HUES6 (cell line): ENCODE data around the gene PABPN1L.

ENCODE experiments used
- H3K27ac ChIP-seq: 2 replicates; pipeline ENCODE4 v1.7.0; 2013; ENCODE audit warnings: low read depth, mild to moderate bottlenecking, low read length, inconsistent platforms
- H3K27me3 ChIP-seq: 2 replicates; pipeline ENCODE4 v1.6.1; 2013; ENCODE audit warnings: low read length; ENCODE audit not compliant: control insufficient read depth, insufficient read depth
- H3K36me3 ChIP-seq: 2 replicates; pipeline ENCODE4 v1.6.1; 2013; ENCODE audit warnings: low read length; ENCODE audit not compliant: control insufficient read depth, insufficient read depth
- H3K4me1 ChIP-seq: 2 replicates; pipeline ENCODE4 v1.6.1; 2013; ENCODE audit warnings: low read length; ENCODE audit not compliant: control insufficient read depth, insufficient read depth
- H3K4me3 ChIP-seq: 2 replicates; pipeline ENCODE4 v1.5.1; 2013; ENCODE audit warnings: low read depth, low read length
- H3K9ac ChIP-seq: one replicate; pipeline ENCODE4 v1.6.1; 2013; ENCODE audit warnings: mild to moderate bottlenecking, low read length
- H3K9me3 ChIP-seq: 2 replicates; pipeline ENCODE4 v1.6.1; 2013; ENCODE audit warnings: low read depth, low read length; ENCODE audit not compliant: control insufficient read depth, insufficient read depth

The PABPN1L gene

GRCh38 chr16:88855736-88856121 lies 10.7 kb downstream of the PABPN1L start:
- H3K27ac ChIP-seq, result no peak overlapping the region
- peaks cover 8% of the 10 kb centered on the region for H3K4me1 ChIP-seq
- peak overlapping the region; percentile 75 for H3K4me3 ChIP-seq
- H3K36me3 ChIP-seq, result peaks cover 24% of the 10 kb centered on the region
- no peaks in the 10 kb centered on the region; the same call in 1 of the 2 replicates for H3K9me3 ChIP-seq
- no peak overlapping the region for H3K9ac ChIP-seq
- no peaks in the 10 kb centered on the region for H3K27me3 ChIP-seq

GRCh38 chr16:88855176-88855575 lies 11.3 kb downstream of the PABPN1L start:
- H3K4me3 ChIP-seq, result no peak overlapping the region
- peaks cover 8% of the 10 kb centered on the region for H3K4me1 ChIP-seq
- peaks cover 19% of the 10 kb centered on the region for H3K36me3 ChIP-seq
- H3K9me3 ChIP-seq, result no peaks in the 10 kb centered on the region; the same call in 1 of the 2 replicates
- H3K9ac ChIP-seq, result no peak overlapping the region
- H3K27me3 ChIP-seq, result no peaks in the 10 kb centered on the region
- no peak overlapping the region for H3K27ac ChIP-seq

GRCh38 chr16:88854306-88855111 lies 12.0 kb downstream of the PABPN1L start:
- Histone ChIP-seq H3K36me3 (peaks cover 12% of the 10 kb centered on the region), H3K27me3 (no peaks in the 10 kb centered on the region), H3K9ac (no peak overlapping the region), H3K9me3 (no peaks in the 10 kb centered on the region; the same call in 1 of the 2 replicates), H3K27ac (no peak overlapping the region), H3K4me3 (no peak overlapping the region), H3K4me1 (peaks cover 8% of the 10 kb centered on the region)

GRCh38 chr16:88853325-88853941 lies 13.0 kb downstream of the PABPN1L start:
- Histone ChIP-seq H3K36me3 (peaks cover 2% of the 10 kb centered on the region), H3K9me3 (no peaks in the 10 kb centered on the region; the same call in 1 of the 2 replicates), H3K9ac (no peak overlapping the region), H3K27me3 (no peaks in the 10 kb centered on the region), H3K4me3 (no peak overlapping the region), H3K4me1 (peaks cover 8% of the 10 kb centered on the region), H3K27ac (no peak overlapping the region)

DNA sequence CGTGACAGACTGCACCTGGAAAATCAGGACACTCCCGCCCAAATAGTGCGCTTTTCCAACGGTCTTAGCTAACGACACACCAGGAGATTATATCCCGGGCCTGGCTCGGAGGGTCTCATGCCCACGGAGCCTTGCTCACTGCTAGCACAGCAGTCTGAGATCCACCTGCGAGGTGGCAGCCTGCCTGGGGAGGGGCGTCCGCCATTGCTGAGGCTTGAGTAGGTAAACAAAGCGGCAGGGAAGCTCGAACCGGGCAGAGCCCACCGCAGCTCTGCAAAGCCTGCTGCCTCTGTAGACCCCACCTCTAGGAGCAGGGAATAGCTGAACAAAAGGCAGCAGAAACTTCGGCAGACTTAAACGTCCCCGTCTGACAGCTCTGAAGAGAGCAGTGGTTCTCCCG lies 14.8 kb downstream of the PABPN1L start:
- H3K9ac ChIP-seq, result no peak overlapping the region
- peaks cover 4% of the 10 kb centered on the region; the same call in 1 of the 2 replicates for H3K4me1 ChIP-seq
- H3K36me3 ChIP-seq, result no peaks in the 10 kb centered on the region; the same call in 1 of the 2 replicates
- no peak overlapping the region for H3K27ac ChIP-seq
- H3K27me3 ChIP-seq, result no peaks in the 10 kb centered on the region
- H3K4me3 ChIP-seq, result no peak overlapping the region
- no peaks in the 10 kb centered on the region; the same call in 1 of the 2 replicates for H3K9me3 ChIP-seq

DNA sequence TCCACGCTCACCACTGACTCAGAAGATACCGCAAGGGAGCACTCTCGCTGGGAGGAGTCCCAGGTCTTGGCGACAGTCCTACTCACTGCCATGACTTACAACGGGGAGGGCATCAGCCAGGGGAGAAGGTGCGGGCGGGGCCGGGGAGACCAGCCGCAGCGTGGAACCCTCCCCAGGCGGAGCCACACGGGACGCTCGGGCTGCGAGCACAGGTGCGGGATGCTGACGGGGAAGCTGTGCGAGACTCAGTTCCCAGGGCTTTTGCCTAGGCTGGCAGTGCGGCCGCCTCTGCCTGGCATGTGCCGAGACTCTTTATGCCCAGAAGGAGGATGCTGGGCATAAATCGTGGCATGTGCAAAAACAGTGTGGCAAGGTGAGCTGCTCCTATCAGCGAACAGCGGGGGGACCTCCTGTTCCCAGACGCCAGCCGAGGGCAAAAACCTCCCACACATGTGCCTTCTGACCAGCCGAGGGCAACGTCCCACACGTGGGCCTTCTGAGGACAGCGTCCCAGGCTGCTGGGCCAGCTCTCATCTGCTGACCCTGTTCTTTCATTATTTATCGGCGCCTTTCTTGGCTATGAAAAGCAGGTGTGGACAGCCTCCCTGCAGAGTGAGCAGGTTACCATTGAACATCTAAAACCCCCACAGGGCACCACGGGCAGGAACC lies 15.8 kb downstream of the PABPN1L start:
- Histone ChIP-seq H3K27me3 (no peaks in the 10 kb centered on the region), H3K9me3 (no peaks in the 10 kb centered on the region; the same call in 1 of the 2 replicates), H3K4me1 (peaks cover 1% of the 10 kb centered on the region; the same call in 1 of the 2 replicates), H3K4me3 (no peak overlapping the region), H3K36me3 (no peaks in the 10 kb centered on the region; the same call in 1 of the 2 replicates), H3K27ac (no peak overlapping the region), H3K9ac (no peak overlapping the region)

DNA sequence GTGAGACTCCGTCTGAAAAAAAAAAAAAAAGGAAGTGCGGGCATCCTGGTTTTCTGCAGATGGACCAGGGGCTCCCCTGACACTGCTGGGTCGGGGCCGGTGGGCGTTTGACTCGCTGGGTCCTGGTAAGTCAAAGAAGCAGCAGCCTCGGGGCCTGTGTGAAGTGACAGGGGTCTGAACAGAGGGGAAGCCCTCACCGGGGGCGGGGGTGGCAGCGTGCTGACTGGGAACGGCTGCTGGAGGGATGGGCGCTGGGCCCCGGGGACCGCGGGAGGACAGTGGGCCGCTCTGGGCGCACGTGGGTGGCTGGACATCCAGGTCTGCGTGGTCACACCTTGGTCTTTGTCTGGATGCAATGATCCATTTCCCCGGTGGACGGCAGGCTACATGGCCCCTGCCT lies 17.9 kb downstream of the PABPN1L start:
- Histone ChIP-seq H3K9me3 (no peaks in the 10 kb centered on the region; the same call in 1 of the 2 replicates), H3K9ac (no peak overlapping the region), H3K36me3 (no peaks in the 10 kb centered on the region; the same call in 1 of the 2 replicates), H3K27me3 (no peaks in the 10 kb centered on the region), H3K27ac (no peak overlapping the region), H3K4me3 (no peak overlapping the region), H3K4me1 (no peaks in the 10 kb centered on the region)

DNA sequence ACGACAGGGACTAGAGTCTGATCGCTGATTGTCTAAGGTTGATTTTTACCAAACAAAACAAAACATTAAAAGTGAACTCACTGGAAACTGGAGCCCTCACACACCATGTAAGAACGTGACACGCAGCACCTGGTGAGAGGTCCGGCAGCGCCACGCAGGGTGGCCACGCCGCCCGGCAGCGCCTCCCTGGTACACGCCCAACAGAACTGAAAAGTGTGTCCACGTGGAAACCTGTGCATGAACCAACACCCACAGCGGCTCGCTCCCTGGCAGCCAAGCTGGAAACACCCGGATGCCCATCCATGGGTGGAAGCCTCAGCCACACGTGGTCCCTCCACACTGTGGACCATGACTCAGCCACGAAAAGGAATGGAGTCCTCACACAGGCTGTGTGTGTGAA lies 18.8 kb downstream of the PABPN1L start:
- Histone ChIP-seq H3K4me1 (no peaks in the 10 kb centered on the region), H3K36me3 (no peaks in the 10 kb centered on the region; the same call in 1 of the 2 replicates), H3K9ac (no peak overlapping the region), H3K27me3 (no peaks in the 10 kb centered on the region), H3K4me3 (no peak overlapping the region), H3K27ac (no peak overlapping the region), H3K9me3 (no peaks in the 10 kb centered on the region; the same call in 1 of the 2 replicates)

DNA sequence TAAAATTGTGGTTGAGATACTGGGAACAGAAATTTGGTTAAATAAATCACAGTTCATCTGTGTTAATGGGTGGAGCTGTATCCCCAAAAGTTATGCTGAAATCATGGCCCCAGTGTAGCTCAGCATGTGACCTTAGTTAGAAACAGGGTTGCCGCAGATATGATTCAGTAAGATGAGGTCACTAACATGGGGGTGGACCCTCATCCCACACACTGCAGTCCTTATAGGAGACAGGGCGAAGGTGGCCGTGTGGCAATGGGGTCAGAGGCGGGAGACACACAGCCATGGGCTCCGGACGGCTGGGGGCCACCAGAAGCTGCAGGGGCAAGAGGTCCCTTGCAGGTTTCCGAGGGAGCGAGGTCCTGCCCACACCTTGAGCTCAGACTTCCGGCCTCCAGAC lies 20.4 kb downstream of the PABPN1L start:
- Histone ChIP-seq H3K9ac (no peak overlapping the region), H3K36me3 (no peaks in the 10 kb centered on the region; the same call in 1 of the 2 replicates), H3K9me3 (no peaks in the 10 kb centered on the region), H3K27me3 (no peaks in the 10 kb centered on the region), H3K27ac (no peak overlapping the region), H3K4me3 (no peak overlapping the region), H3K4me1 (no peaks in the 10 kb centered on the region)

DNA sequence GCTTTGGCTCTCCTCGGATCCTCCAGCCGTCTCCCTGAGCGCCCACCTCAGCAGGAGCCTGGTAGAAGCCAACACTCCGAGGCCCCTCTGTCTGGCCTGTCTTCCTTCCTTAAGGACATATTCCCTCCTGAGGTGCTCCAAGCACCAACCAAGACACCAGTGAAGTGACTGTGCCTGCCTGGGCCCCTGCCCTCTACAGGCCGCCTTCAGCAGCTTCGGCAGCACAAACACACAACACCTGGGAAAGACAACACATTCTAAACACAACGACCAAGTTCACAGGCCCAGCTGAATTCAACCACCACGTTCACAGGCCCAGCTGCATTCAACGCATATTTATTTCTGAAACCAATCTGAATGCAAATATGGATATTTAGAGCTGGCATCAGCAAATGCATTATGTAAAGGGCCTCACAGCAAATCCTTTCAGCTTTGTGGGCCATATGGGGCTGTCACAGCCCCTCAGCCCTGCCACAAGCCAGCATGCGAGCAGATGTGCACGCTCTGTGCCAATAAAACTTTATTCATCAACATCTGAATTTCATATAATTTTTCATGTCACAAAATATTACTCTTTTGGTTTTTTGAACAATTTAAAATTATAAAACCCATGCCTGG lies 21.9 kb downstream of the PABPN1L start:
- no peaks in the 10 kb centered on the region for H3K9me3 ChIP-seq
- peaks cover 14% of the 10 kb centered on the region for H3K36me3 ChIP-seq
- no peak overlapping the region for H3K4me3 ChIP-seq
- no peaks in the 10 kb centered on the region for H3K27me3 ChIP-seq
- H3K27ac ChIP-seq, result no peak overlapping the region
- H3K4me1 ChIP-seq, result no peaks in the 10 kb centered on the region
- no peak overlapping the region for H3K9ac ChIP-seq
